Activated CD8-positive, alpha-beta memory T cell treated with anti-CD3 and anti-CD28 coated beads, Interleukin-2, amount 10 ng/mL, durations not matched to agents 7 days and 5 days (primary cell): ENCODE results near the gene CYTH1. TPM values are rescaled to one million over a fixed set of nuclear protein-coding genes. Genes with fewer than 3 reads are reported as not detected.

ENCODE experiments used
- ATAC-seq: fragments of 150-1000 bp; cut with Tn5 transposase; one replicate; pipeline ENCODE4 v1.10.0; 2021; ENCODE audit warnings: moderate library complexity
- CTCF ChIA-PET: fragments of 350-600 bp; sonication (Branson Sonifier 250); formaldehyde crosslinking; loops from one replicate; lab custom pipeline; 2021; ENCODE audit warnings: antibody characterized with exemption; lab: Charles Lee
- DNase-seq: peaks from one replicate; pipeline ENCODE4 v3.0.0-alpha.2; 2020
- H3K27ac Mint-ChIP-seq: one replicate; pipeline ENCODE4 v1.8.0; 2021; ENCODE audit warnings: mild to moderate bottlenecking, mixed read lengths
- H3K27me3 Mint-ChIP-seq: one replicate; pipeline ENCODE4 v1.8.0; 2021; ENCODE audit warnings: mixed read lengths
- H3K36me3 Mint-ChIP-seq: one replicate; pipeline ENCODE4 v1.8.0; 2021; ENCODE audit warnings: mild to moderate bottlenecking, mixed read lengths
- H3K4me1 Mint-ChIP-seq: one replicate; pipeline ENCODE4 v1.8.0; 2021; ENCODE audit warnings: mixed read lengths
- H3K4me3 Mint-ChIP-seq: one replicate; pipeline ENCODE4 v1.8.0; 2021; ENCODE audit warnings: mild to moderate bottlenecking, moderate library complexity, mixed read lengths
- H3K9me3 Mint-ChIP-seq: one replicate; pipeline ENCODE4 v1.8.0; 2022; ENCODE audit warnings: low read depth, mixed read lengths
- total RNA-seq, 2 experiments: library from RNA; stranded (reverse); gene quantifications; one replicate each; pipeline ENCODE4 v1.2.3, GENCODE V29; 2021

Gene CYTH1
- total RNA-seq, 2 experiments from 2014 or later, result 151 to 156 TPM

DNA sequence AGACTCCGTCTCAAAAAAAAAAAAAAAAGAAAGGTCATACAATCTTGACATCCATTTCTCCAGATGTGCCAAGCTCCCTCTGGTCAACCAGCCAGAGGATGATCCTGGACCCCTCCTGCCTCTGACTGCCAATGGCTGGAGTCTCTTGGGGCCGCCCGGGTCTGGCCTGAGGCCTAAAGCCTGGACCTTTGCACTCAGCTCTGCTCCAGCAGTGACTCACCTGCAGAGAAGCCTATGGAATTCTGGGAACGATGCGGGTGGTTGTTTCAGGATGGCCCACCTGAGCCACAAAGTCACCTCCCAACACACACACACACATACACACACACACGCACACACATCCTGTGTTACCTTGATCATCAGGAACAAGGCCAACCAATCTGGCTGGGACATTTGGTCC, 140.8 kb downstream of the CYTH1 start:
- Mint-ChIP-seq H3K36me3 (peaks cover 2% of the 10 kb centered on the region), H3K4me1 (peaks cover 14% of the 10 kb centered on the region), H3K9me3 (no peaks in the 10 kb centered on the region), H3K27me3 (peaks cover 9% of the 10 kb centered on the region), H3K4me3 (no peak overlapping the region), H3K27ac (no peak overlapping the region)
- DNase-seq (no peak), ATAC-seq (no peak)
- CTCF ChIA-PET, result no interaction called here

- Mint-ChIP-seq H3K27me3 (peaks cover 5% of the 10 kb centered on the region), H3K36me3 (no peaks in the 10 kb centered on the region), H3K4me3 (no peak overlapping the region), H3K27ac (no peak overlapping the region), H3K9me3 (no peaks in the 10 kb centered on the region), H3K4me1 (peaks cover 8% of the 10 kb centered on the region)
- ATAC-seq (no peak), DNase-seq (no peak)
- CTCF ChIA-PET, result no interaction called here
Measured at GRCh38 chr17:78640700-78641099, 141.4 kb downstream of the CYTH1 start.

GRCh38 chr17:78637643-78638420, 144.2 kb downstream of the CYTH1 start:
- Mint-ChIP-seq H3K4me1 (peaks cover 3% of the 10 kb centered on the region), H3K36me3 (no peaks in the 10 kb centered on the region), H3K27ac (no peak overlapping the region), H3K9me3 (no peaks in the 10 kb centered on the region), H3K4me3 (no peak overlapping the region), H3K27me3 (peaks cover 6% of the 10 kb centered on the region)
- ATAC-seq (no peak), DNase-seq (no peak)
- CTCF ChIA-PET, result no interaction called here

DNA sequence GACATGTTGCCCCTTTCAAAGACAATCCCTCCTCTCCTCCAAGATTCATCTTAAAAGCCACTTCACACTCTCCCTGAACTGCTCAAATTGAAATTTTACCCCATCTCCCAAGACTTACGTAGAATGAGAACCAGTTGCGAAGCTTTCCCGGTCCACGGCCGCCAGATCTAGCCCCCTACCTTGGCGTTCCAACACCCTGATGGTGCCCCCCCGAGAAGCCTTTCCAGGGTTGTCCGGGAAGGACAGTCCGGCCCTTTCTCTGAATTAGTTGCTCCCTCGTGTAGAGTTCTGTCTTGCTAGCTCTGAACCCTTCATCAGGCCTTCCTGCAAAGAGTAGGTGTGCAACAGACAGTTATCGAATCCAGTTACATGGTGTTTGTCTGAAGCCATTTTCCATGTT, 144.9 kb downstream of the CYTH1 start:
- peaks cover 6% of the 10 kb centered on the region for H3K27me3 Mint-ChIP-seq
- CTCF ChIA-PET, result no interaction called here
- H3K27ac Mint-ChIP-seq, result no peak overlapping the region
- peaks cover 3% of the 10 kb centered on the region for H3K4me1 Mint-ChIP-seq
- DNase-seq (no peak), ATAC-seq (no peak)
- H3K36me3 Mint-ChIP-seq, result no peaks in the 10 kb centered on the region
- H3K4me3 Mint-ChIP-seq, result no peak overlapping the region
- no peaks in the 10 kb centered on the region for H3K9me3 Mint-ChIP-seq

- Mint-ChIP-seq H3K4me3 (no peak overlapping the region), H3K27me3 (peaks cover 6% of the 10 kb centered on the region), H3K27ac (no peak overlapping the region), H3K4me1 (peaks cover 14% of the 10 kb centered on the region), H3K36me3 (no peaks in the 10 kb centered on the region), H3K9me3 (no peaks in the 10 kb centered on the region)
- CTCF ChIA-PET, result interaction anchor here (0.9 kb wide), 1 partner anchor 10 kb away, joined by 3 read pairs; no protein-coding TSS in a partner anchor
- no peak for DNase-seq
- no peak for ATAC-seq
Measured at GRCh38 chr17:78634154-78634553, 147.9 kb downstream of the CYTH1 start.

DNA sequence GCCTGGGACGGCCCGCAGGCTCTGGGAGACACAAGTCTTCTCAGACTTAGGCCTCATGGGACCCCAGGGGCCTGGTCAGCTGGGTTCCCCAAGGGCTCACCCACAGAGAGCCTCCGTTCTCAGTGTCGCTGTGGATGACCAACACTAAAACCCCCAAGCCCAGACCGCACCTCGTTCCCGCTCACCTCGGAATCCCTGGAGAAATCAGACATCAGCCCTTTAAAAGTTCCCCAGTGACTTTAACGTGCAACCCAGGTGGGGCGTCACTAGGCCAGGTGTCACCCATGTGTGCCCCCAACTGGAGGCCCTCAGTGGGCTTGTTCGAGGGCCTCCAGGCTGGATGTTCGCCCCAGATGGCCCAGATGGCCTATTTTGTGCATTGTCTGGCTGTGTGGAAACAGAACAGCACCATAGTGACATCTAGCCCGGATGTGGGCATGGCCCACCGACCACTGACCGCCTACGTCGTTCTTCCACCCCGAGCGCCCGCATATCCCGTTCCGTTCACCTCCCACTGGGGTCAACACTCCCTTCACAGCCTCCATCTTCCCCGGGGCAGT, 152.6 kb downstream of the CYTH1 start:
- CTCF ChIA-PET, result no interaction called here
- peaks cover 12% of the 10 kb centered on the region for H3K4me1 Mint-ChIP-seq
- ATAC-seq, result no peak
- no peak overlapping the region for H3K4me3 Mint-ChIP-seq
- H3K9me3 Mint-ChIP-seq, result no peaks in the 10 kb centered on the region
- H3K36me3 Mint-ChIP-seq, result no peaks in the 10 kb centered on the region
- no peak overlapping the region for H3K27ac Mint-ChIP-seq
- no peak for DNase-seq
- H3K27me3 Mint-ChIP-seq, result peaks cover 2% of the 10 kb centered on the region

DNA sequence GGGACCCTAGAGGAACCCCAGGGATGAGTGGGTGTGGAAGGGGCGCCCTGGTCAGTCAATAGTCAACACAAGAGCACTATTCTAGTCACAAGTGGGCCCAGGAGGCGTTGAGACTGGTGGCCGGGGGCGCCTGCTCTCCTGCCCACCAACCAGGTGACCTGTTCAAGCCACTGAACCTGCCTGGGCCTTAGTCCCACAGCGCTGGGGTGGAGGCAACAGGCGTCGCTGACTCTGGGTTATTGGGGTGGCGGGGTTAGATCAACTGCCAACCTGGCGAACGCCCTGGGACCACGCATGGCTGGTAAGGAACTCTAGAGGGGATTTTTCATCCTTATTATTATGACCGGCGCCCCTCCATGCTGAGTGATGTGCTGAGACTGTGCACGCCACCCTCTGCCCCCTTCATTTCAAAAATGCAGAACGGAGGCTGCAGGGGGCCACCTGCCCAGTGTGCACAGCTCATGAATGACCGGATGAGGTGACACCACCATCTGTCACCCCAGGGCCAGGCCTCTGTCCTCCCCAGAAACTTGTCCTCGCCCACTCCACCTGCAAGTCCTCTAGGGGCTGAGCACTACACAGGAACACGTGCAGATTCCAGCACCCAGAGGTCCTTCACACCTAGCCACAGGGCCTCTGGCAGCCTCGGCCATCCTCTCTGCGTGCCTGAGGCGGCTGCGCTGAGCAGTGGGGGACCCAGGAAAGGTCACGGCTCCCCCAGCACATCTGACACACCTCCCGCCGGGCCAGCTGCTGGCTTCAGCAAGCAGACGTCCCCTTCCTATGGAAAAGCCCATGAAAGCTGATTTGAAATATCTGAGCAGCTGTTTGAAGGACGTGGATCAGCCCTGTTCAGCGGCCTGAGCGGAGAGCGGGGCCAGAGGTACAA, 153.3 kb downstream of the CYTH1 start:
- ATAC-seq, result no peak
- Mint-ChIP-seq H3K4me1 (peaks cover 12% of the 10 kb centered on the region), H3K27ac (no peak overlapping the region), H3K27me3 (no peaks in the 10 kb centered on the region), H3K4me3 (no peak overlapping the region), H3K9me3 (no peaks in the 10 kb centered on the region), H3K36me3 (no peaks in the 10 kb centered on the region)
- CTCF ChIA-PET, result no interaction called here
- DNase-seq, result no peak

GRCh38 chr17:78624324-78625151, 157.5 kb downstream of the CYTH1 start:
- Mint-ChIP-seq H3K4me3 (no peak overlapping the region), H3K27ac (no peak overlapping the region), H3K4me1 (no peaks in the 10 kb centered on the region), H3K27me3 (peaks cover 4% of the 10 kb centered on the region), H3K36me3 (no peaks in the 10 kb centered on the region), H3K9me3 (no peaks in the 10 kb centered on the region)
- ATAC-seq, result no peak
- CTCF ChIA-PET, result no interaction called here
- no peak for DNase-seq

Other genes starting within 250 kb of the CYTH1 start
- under 1 TPM in 1 of 2 experiments, not detected in 1; 0.26 TPM for gene DNAH17, start 204.9 kb downstream of the CYTH1 start, total RNA-seq
- 10 to 100 TPM; 84.5 to 94.3 TPM for gene USP36, start 58.5 kb upstream of the CYTH1 start, total RNA-seq
- under 1 TPM in 1 of 2 experiments, not detected in 1; 0.29 TPM for gene CEP295NL, start 120.9 kb upstream of the CYTH1 start, total RNA-seq
- 1 to 10 TPM; 1.7 to 2.9 TPM for gene TIMP2, start 143.1 kb upstream of the CYTH1 start, total RNA-seq
- gene LGALS3BP, start 197.7 kb upstream of the CYTH1 start, total RNA-seq, result 100 to 1,000 TPM in 1 of 2 experiments, 10 to 100 TPM in 1; 75.7 to 162 TPM
- 10 to 100 TPM; 67.2 to 78.3 TPM for gene CANT1, start 227.5 kb upstream of the CYTH1 start, total RNA-seq
- not detected for gene C1QTNF1, start 241.9 kb upstream of the CYTH1 start, total RNA-seq